Keratinocyte (primary cell): Measurements from ENCODE around the gene ABCA4. TPM values are rescaled to one million over a fixed set of nuclear protein-coding genes. Genes with fewer than 3 reads are reported as not detected.

Source experiments
- DNase-seq: peaks from one replicate; pipeline ENCODE4 v3.0.0-alpha.2; 2011; ENCODE audit warnings: low read depth, missing footprints, low spot score
- FAIRE-seq: peaks from 2 replicates; lab custom pipeline; 2011; peaks lifted over from hg19 to GRCh38; lab: Jason Lieb, UNC
- H2AFZ ChIP-seq: 2 replicates; pipeline ENCODE4 v1.6.0; 2012; ENCODE audit warnings: low read length, control low read depth, inconsistent platforms; ENCODE audit not compliant: control insufficient read depth
- H3K27ac ChIP-seq: 2 replicates; pipeline ENCODE4 v1.5.1; 2011; ENCODE audit warnings: low read length; ENCODE audit not compliant: control insufficient read depth, insufficient read depth
- H3K27me3 ChIP-seq: 3 replicates; pipeline ENCODE4 v1.6.0; 2011; ENCODE audit warnings: low read length; ENCODE audit not compliant: control insufficient read depth, insufficient read depth; ENCODE audit errors: extremely low read depth
- H3K36me3 ChIP-seq, 2 experiments: 2 replicates in 1 of 2; 3 replicates in 1 of 2; pipeline ENCODE4 v1.5.1; 2011; ENCODE audit warnings: low read length in 2 of 2, mild to moderate bottlenecking in 1 of 2; ENCODE audit not compliant: control insufficient read depth in 2 of 2, insufficient read depth in 2 of 2; ENCODE audit errors: extremely low read depth in 1 of 2
- H3K4me1 ChIP-seq: 3 replicates; pipeline ENCODE4 v1.5.1; 2011; ENCODE audit warnings: low read length; ENCODE audit not compliant: control insufficient read depth, insufficient read depth; ENCODE audit errors: extremely low read depth
- H3K4me2 ChIP-seq: 3 replicates; pipeline ENCODE4 v1.6.0; 2011; ENCODE audit warnings: low read depth, low read length; ENCODE audit not compliant: control insufficient read depth, insufficient read depth; ENCODE audit errors: extremely low read depth
- H3K4me3 ChIP-seq, 3 experiments: fragments of 200-600 bp in 1 of 3; sonication (generic) in 1 of 3; 2 replicates in 2 of 3; 3 replicates in 1 of 3; pipeline ENCODE4 v1.5.1; 2011 to 2016; ENCODE audit warnings: low read length in 3 of 3, mild to moderate bottlenecking in 3 of 3, control low read depth in 2 of 3, inconsistent platforms in 1 of 3, low read depth in 1 of 3, mixed read lengths in 1 of 3, mixed run types in 1 of 3, moderate library complexity in 1 of 3; ENCODE audit not compliant: control insufficient read depth in 2 of 3, insufficient read depth in 2 of 3; ENCODE audit errors: extremely low read depth in 1 of 3
- H3K79me2 ChIP-seq: 2 replicates; pipeline ENCODE4 v1.6.0; 2012; ENCODE audit warnings: low read length; ENCODE audit not compliant: control insufficient read depth, insufficient read depth
- H3K9ac ChIP-seq: 3 replicates; pipeline ENCODE4 v1.6.0; 2011; ENCODE audit warnings: low read length; ENCODE audit not compliant: control insufficient read depth, insufficient read depth; ENCODE audit errors: extremely low read depth
- H3K9me1 ChIP-seq: 3 replicates; pipeline ENCODE4 v1.6.0; 2011; ENCODE audit warnings: low read length; ENCODE audit not compliant: control insufficient read depth, insufficient read depth; ENCODE audit errors: extremely low read depth
- H3K9me3 ChIP-seq: 2 replicates; pipeline ENCODE4 v1.5.1; 2012; ENCODE audit warnings: low read depth, low read length; ENCODE audit not compliant: control insufficient read depth
- H4K20me1 ChIP-seq: 3 replicates; pipeline ENCODE4 v1.6.0; 2011; ENCODE audit warnings: low read length; ENCODE audit not compliant: control insufficient read depth, insufficient read depth; ENCODE audit errors: extremely low read depth
- EZH2 ChIP-seq: IDR thresholded peaks from one replicate; pipeline ENCODE4 v1.6.1; 2012; ENCODE audit warnings: inconsistent platforms, mild to moderate bottlenecking, low read length, moderate library complexity
- dilution Hi-C: fragments of 300-500 bp; cut with MboI; formaldehyde crosslinking; loops from one replicate; pipeline ENCODE4 v1.7.0; 2020; ENCODE audit warnings: low sequenced_read_pairs; ENCODE audit not compliant: extremely low pct_ligation_motif_present
- polyA plus RNA-seq, 5 experiments: library from polyadenylated mRNA; depleted of rRNA in 3 of 5; stranded (reverse) in 3 of 5; stranded (forward) in 1 of 5; unstranded in 1 of 5; fragments of >200 nt; gene quantifications; 1 replicate in 1 of 5; 2 replicates in 3 of 5; 3 replicates in 1 of 5; pipeline versions ENCODE4 v1.2.1 to v1.2.3, GENCODE V29; 2011 to 2012; ENCODE audit warnings: missing spikeins in 2 of 5, low read depth in 1 of 5, low replicate concordance in 1 of 5
- TF ChIP-seq, protein P1 (sequence below), 3 experiments: IDR thresholded peaks in 1 of 3; conservative IDR thresholded peaks in 1 of 3; optimal IDR thresholded peaks in 1 of 3; 2 replicates in 2 of 3; 3 replicates in 1 of 3; pipeline versions ENCODE3 to v1.5.1; 2011; ENCODE audit warnings: low read length in 3 of 3, mild to moderate bottlenecking in 3 of 3, moderate library complexity in 2 of 3, control low read depth in 1 of 3, inconsistent platforms in 1 of 3; ENCODE audit not compliant: insufficient read depth in 2 of 3; ENCODE audit errors: extremely low read depth in 1 of 3

ABCA4 gene
- polyA plus RNA-seq, 1 donor (not counting 4 experiments of a cell fraction or from before 2014, with no cell fraction given): 0.04 TPM

DNA sequence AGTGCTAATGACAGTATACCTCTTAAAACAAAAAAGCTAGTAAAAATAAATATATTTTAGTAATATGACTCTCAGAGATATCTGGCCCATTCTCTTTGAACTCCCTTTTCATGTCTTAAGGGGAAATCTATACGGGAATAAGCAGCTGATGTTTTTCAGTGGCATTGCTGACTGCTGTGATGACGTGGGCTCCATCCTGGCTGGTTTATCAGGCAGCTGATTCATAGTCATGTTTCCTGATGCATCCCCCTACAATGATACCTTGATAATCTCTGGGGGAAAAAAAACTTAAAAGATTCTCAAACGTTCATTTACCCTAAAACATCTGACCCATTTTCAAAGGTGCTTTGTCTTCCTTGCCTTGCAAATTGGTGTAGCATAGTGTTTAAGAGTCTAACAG is 53.8 kb downstream of the ABCA4 start:
- dilution Hi-C loops: no loop called here
- Histone ChIP-seq H3K36me3 (no peaks in the 10 kb centered on the region), H3K79me2 (no peaks in the 10 kb centered on the region), H3K27me3 (no peaks in the 10 kb centered on the region), H3K9ac (no peak overlapping the region), H3K9me3 (no peaks in the 10 kb centered on the region), H3K4me3 (no peak overlapping the region), H3K27ac (no peak overlapping the region), H3K4me2 (no peak overlapping the region), H4K20me1 (no peaks in the 10 kb centered on the region), H3K4me1 (peaks cover 5% of the 10 kb centered on the region), H2AFZ (no peak overlapping the region), H3K9me1 (no peaks in the 10 kb centered on the region)
- no peak for TF ChIP-seq EZH2
- TF ChIP-seq, protein P1, sequence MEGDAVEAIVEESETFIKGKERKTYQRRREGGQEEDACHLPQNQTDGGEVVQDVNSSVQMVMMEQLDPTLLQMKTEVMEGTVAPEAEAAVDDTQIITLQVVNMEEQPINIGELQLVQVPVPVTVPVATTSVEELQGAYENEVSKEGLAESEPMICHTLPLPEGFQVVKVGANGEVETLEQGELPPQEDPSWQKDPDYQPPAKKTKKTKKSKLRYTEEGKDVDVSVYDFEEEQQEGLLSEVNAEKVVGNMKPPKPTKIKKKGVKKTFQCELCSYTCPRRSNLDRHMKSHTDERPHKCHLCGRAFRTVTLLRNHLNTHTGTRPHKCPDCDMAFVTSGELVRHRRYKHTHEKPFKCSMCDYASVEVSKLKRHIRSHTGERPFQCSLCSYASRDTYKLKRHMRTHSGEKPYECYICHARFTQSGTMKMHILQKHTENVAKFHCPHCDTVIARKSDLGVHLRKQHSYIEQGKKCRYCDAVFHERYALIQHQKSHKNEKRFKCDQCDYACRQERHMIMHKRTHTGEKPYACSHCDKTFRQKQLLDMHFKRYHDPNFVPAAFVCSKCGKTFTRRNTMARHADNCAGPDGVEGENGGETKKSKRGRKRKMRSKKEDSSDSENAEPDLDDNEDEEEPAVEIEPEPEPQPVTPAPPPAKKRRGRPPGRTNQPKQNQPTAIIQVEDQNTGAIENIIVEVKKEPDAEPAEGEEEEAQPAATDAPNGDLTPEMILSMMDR (optimal IDR thresholded peaks at IDR 0.05 in 1 of 3, IDR thresholded peaks at IDR 0.05 in 1 of 3, conservative IDR thresholded peaks at IDR 0.05 in 1 of 3; ENCODE audit: extremely low read depth in 1 of 3, insufficient read depth in 2 of 3, low read length in 3 of 3): no peak
- DNase-seq: no peak
- FAIRE-seq: no peak

DNA sequence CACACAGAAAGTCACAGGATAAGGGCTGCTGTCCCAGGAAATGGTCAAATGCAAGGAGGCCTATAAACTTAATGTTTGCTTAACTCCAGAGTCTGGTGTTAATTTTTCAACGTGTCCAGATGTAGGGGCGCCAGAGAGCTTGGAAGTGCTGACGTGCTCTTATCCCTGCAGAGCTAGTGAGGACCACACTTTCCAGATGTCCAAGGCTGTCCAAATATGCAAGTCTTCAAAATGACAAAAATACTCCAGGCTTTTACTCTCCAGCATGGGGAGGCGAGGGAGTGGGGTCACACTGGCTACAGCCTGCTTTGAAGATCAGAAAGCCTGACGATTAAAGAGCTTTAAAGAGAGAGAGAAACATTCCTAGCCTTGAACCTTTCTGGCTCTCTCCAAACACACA is 57.6 kb downstream of the ABCA4 start:
- Histone ChIP-seq H3K9me3 (no peaks in the 10 kb centered on the region), H3K4me1 (peaks cover 13% of the 10 kb centered on the region), H3K9ac (no peak overlapping the region), H3K4me3 (no peak overlapping the region), H3K27me3 (no peaks in the 10 kb centered on the region), H3K4me2 (no peak overlapping the region), H4K20me1 (no peaks in the 10 kb centered on the region), H3K36me3 (no peaks in the 10 kb centered on the region), H2AFZ (no peak overlapping the region), H3K27ac (no peak overlapping the region), H3K9me1 (no peaks in the 10 kb centered on the region), H3K79me2 (no peaks in the 10 kb centered on the region)
- no peak for DNase-seq
- TF ChIP-seq, protein P1 (optimal IDR thresholded peaks at IDR 0.05 in 1 of 3, IDR thresholded peaks at IDR 0.05 in 1 of 3, conservative IDR thresholded peaks at IDR 0.05 in 1 of 3; ENCODE audit: extremely low read depth in 1 of 3, insufficient read depth in 2 of 3, low read length in 3 of 3): peak; percentile 36 to 59 (median 51)
- no peak for TF ChIP-seq EZH2
- peak; percentile 32 for FAIRE-seq
- dilution Hi-C loops: no loop called here
